Measurements from ENCODE around the gene KLHL18.
"Not testable (repeated sequence)": the region's sequence is repeated elsewhere in the genome, so short reads cannot be mapped to it uniquely, and the experiment has no call there.

Gene KLHL18

DNA sequence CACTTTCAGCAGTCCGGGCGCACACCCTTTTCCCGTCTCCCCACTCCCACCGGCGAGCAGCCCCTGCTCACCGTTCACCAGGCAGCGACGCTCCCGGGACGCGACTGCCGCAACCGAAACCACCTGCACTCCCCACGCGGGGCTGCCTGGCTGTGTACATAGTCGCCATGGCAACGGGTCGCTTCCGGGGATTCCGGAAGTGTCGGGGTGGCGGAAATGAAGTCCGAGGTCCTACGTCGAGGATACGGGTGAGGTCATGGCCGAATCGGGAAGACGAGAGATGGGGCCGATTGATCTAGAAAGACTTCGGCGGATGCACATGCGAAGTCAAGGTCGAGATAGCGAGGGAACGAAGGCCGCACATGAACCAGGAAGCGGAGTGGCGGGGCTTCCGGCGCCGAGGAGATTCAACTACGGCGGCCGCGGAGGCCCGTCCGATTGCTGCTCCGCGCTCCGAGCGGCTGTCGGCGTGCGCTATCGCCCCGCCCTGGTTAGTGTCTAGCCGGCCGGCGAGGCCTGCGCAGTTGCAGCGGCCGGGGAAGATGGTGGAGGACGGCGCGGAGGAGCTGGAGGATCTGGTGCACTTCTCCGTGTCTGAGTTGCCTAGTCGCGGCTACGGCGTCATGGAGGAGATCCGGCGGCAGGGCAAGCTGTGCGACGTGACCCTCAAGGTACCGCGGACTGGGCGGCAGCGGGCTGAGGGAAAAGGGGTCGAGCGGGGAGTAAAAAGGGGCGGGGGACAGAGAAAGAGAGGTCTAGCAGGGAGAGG is at the start of gene KLHL18, which contains the start of gene KIF9:
TSS of gene KLHL18 (plus strand) at position 521 of the 769 bp plus-strand sequence. CDS start at position 543, 22 bp downstream.
TSS of gene KIF9 (minus strand) at position 376 of the 769 bp plus-strand sequence. CDS start 5,425 bp downstream, outside the sequence.
- H3K4me1 Mint-ChIP-seq (ENCODE audit: low read depth): peaks cover 16% of the 10 kb centered on the region
- H3K9me3 Mint-ChIP-seq: no peaks in the 10 kb centered on the region
- H3K27ac Mint-ChIP-seq: peak within 1 kb of the TSS; percentile 100
- H3K27me3 Mint-ChIP-seq (ENCODE audit: low read depth): no peaks in the 10 kb centered on the region
- peak within 1 kb of the TSS; percentile 98 for H3K4me3 Mint-ChIP-seq
- peak; percentile 94 for DNase-seq (ENCODE audit: low spot score)
- peaks cover 6% of the 10 kb centered on the region for H3K36me3 Mint-ChIP-seq (ENCODE audit: low read depth)

DNA sequence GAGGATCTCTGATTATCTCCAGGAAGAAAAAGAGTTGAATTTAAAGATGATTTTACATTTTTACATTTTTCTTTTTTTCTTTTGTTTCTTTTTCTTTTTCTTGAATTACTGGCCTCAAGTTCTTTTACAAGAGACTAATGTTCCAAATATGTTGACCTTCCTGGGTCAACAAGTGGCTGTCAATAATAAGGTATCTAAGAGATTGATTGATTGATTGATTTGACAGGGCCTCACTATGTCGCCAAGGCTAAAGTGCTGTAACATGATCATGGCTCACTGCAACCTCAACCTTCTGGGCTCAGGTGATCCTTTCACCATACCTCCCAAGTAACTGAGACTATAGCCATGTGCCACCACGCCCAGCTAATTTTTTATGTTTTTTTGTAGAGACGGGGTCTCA is 44.7 kb upstream of the KLHL18 start:
- Mint-ChIP-seq H3K4me3 (no peak overlapping the region), H3K27me3 (ENCODE audit: low read depth) (no peaks in the 10 kb centered on the region), H3K27ac (no peak overlapping the region), H3K9me3 (no peaks in the 10 kb centered on the region), H3K4me1 (ENCODE audit: low read depth) (no peaks in the 10 kb centered on the region), H3K36me3 (ENCODE audit: low read depth) (no peaks in the 10 kb centered on the region)
- DNase-seq (ENCODE audit: low spot score): no peak

DNA sequence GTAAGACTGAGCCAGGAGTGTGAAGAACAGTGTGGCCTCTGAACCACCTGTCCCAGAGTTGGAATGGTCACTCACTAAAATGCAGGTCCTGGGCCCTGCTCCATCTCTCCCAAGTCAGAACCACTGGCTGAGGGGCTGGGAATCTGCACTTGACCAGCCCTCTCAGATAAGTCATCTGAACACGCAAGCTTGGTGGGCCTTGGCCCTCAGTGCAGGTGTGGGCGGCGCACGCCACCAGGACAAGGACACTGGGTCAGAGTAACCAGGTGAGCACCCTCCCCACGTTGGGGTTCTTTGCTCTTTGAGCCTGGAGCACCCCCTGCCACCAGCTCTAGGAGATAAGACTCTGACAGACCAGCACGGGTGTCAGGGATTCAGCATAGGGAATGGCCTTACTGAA is 42.8 kb upstream of the KLHL18 start:
- no peaks in the 10 kb centered on the region for H3K27me3 Mint-ChIP-seq (ENCODE audit: low read depth)
- H3K4me3 Mint-ChIP-seq: no peak overlapping the region

DNA sequence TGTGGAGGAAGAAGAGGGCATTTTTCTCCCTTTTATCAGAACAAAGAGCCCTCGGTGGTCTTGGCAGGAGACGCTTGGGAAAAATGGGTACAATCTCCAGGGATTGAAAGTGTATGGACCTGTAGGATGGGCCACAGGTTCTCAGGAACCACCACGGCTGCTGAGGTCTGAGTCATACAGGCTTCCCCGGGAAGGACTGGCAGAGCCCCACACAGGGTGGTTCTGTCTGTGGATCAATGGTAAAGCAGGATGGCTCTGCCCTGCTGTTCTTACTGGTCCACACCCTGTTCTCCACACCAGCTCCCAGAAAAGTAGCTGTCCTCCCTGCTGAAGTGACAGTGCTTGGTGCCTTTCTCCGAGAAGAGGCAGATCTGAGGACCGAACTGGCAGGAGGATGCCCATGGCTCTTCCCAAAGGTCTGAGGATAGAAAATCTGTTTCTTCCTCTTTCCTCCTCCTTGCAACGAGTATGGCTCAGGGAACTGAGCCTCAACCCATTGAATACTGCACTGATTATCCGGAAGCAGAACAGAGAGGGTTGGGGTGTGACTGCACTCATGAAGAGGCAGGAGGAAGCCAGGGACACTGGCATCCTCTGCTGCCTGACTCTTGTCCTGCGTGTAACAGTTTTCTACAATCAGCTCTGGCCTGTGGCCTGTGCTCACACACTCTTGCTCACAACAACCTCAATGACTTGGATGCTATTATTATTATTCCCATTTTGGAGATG is 39.2 kb upstream of the KLHL18 start:
- Mint-ChIP-seq H3K4me1 (ENCODE audit: low read depth) (no peaks in the 10 kb centered on the region), H3K9me3 (no peaks in the 10 kb centered on the region), H3K27me3 (ENCODE audit: low read depth) (no peaks in the 10 kb centered on the region), H3K4me3 (no peak overlapping the region), H3K27ac (no peak overlapping the region), H3K36me3 (ENCODE audit: low read depth) (no peaks in the 10 kb centered on the region)
- no peak for DNase-seq (ENCODE audit: low spot score)

More for the DNA sequence above, 42.8 kb upstream of the KLHL18 start:
- DNase-seq (ENCODE audit: low spot score): no peak
- H3K36me3 Mint-ChIP-seq (ENCODE audit: low read depth): no peaks in the 10 kb centered on the region
- H3K4me1 Mint-ChIP-seq (ENCODE audit: low read depth): no peaks in the 10 kb centered on the region
- H3K27ac Mint-ChIP-seq: no peak overlapping the region
- H3K9me3 Mint-ChIP-seq: no peaks in the 10 kb centered on the region

DNA sequence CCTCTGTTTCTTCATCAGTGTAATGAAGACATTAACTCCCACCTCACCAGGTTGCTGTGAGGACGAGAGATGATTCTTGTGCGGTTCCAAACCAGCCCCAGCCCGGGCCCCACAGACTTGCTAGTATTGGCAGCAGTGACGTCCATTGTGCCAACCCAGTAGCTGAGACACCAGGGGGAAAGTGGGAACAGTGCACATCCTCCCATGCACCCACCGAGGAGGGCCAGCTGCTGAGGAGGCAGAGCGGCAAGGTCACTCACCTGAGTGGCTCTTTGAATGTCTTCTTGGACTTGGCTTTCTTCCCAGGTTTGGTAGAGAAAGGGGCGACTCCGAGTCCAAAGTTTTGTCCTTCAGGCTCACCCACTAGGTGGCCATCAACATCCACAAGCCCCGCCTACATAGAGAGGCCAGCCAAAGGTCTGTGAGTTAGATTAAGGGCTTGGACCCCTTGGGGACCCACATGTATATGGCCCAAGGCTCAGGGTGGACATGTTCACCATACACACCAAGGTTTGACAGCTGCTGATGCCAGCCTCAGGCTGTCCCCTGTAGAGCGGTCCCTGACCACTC is 38.1 kb upstream of the KLHL18 start:
- Mint-ChIP-seq H3K4me3 (no peak overlapping the region), H3K27ac (no peak overlapping the region), H3K27me3 (ENCODE audit: low read depth) (no peaks in the 10 kb centered on the region), H3K9me3 (no peaks in the 10 kb centered on the region), H3K4me1 (ENCODE audit: low read depth) (no peaks in the 10 kb centered on the region), H3K36me3 (ENCODE audit: low read depth) (no peaks in the 10 kb centered on the region)
- DNase-seq (ENCODE audit: low spot score): no peak

DNA sequence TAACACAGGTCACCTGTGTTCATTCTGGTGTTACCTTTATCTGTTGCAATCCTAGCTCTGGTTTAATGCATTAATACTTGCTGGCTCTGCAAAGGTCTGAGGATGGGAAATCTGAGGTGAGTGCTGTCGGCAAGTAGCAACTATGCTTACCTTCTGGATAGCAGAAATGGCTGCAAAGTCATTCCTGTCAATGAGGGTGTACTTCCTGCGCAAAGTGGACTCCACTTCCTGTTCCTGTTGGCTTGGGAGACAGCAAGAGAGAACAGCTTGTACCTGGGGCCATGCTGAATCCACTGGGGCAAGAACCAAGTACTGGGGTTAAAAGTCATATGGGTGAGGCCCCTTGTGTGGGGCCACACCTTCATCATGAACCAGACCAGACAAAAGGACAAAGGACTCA is 37.5 kb upstream of the KLHL18 start:
- Mint-ChIP-seq H3K9me3 (no peaks in the 10 kb centered on the region), H3K36me3 (ENCODE audit: low read depth) (no peaks in the 10 kb centered on the region), H3K27me3 (ENCODE audit: low read depth) (no peaks in the 10 kb centered on the region), H3K4me1 (ENCODE audit: low read depth) (no peaks in the 10 kb centered on the region), H3K27ac (no peak overlapping the region), H3K4me3 (no peak overlapping the region)
- DNase-seq (ENCODE audit: low spot score): no peak

DNA sequence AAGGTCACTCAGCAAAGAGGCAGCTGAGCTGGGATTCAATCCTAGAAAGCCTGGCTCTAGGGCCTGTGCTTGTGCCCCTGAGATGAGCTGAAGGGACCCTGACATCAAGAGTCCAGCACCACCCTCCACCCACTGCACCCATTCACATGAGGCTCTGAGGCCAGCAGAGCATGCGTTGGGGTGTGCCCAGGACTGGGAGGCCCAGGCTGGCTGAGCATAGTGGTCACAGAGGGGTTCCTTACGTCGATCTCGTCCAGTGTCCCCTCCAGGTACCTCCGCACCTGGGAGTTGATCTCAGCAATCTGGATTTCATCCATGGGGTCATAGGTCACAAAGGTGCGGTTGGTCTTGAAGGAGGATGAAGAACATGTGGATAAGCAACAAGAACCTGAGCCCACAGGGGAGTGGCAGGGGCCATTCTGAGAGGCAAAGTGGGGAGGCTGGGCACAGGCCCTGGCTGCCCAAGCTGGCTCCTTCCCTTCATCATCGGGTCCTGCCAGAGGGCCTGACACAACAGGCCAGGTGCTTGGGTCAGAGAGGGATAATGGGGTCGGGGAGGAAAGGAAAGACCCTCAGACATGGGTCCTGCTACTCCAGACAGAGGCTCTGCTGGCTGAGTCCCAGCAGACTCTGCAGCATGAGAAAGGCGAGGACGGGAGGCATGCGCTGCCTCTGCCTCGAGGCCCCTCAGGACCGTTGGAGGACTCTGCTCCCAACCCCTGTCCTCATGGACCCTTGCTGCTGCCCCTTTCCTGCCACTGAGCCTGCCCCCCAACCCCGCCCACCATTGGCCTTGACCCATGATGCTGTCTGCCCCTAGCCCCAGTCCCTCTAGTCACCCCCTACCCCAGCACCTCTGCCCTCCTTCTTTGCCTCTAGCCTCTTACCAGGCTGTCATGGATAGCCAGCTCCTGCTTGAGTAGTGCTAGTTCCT is 35.3 kb upstream of the KLHL18 start:
- H3K9me3 Mint-ChIP-seq: no peaks in the 10 kb centered on the region
- H3K36me3 Mint-ChIP-seq (ENCODE audit: low read depth): no peaks in the 10 kb centered on the region
- H3K4me1 Mint-ChIP-seq (ENCODE audit: low read depth): no peaks in the 10 kb centered on the region
- no peak for DNase-seq (ENCODE audit: low spot score)
- H3K27ac Mint-ChIP-seq: no peak overlapping the region
- H3K4me3 Mint-ChIP-seq: no peak overlapping the region
- no peaks in the 10 kb centered on the region for H3K27me3 Mint-ChIP-seq (ENCODE audit: low read depth)

DNA sequence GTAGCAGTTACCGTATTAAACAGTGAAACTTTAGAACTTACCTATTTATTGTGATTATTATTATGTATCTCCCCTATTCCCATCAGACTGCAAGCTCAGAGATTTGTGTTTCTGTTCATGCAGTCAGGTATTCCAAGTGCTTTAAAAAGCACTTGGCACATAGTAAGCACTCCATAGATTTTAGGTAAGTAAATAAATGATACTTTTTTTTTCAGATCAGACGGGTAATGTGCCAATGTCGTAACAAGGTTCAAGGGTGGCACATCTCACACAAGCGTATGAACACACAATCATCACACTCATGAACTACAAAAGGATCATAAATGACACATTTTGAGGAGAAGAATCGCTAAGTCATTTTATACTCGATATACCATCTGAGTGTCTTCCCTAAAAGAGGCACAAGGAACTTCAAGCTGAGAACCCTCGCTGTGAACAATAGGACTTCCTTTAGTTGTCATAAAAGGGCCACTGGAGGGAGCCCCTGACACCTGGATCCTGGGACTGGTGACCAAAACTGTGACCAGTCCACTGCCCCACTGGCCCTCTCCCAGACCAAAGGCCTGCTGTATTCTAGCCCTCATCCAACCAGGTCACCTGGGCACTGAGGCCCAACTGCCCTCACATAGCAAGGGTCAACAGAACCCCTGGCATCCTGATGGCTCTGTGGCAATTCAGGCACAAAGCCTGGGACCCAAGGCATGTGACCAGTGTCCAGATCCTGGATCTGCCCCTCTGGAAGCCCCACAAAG is 32.3 kb upstream of the KLHL18 start:
- Mint-ChIP-seq H3K4me3 (no peak overlapping the region), H3K4me1 (ENCODE audit: low read depth) (no peaks in the 10 kb centered on the region), H3K27ac (no peak overlapping the region), H3K27me3 (ENCODE audit: low read depth) (no peaks in the 10 kb centered on the region), H3K9me3 (no peaks in the 10 kb centered on the region), H3K36me3 (ENCODE audit: low read depth) (no peaks in the 10 kb centered on the region)
- DNase-seq (ENCODE audit: low spot score): no peak

DNA sequence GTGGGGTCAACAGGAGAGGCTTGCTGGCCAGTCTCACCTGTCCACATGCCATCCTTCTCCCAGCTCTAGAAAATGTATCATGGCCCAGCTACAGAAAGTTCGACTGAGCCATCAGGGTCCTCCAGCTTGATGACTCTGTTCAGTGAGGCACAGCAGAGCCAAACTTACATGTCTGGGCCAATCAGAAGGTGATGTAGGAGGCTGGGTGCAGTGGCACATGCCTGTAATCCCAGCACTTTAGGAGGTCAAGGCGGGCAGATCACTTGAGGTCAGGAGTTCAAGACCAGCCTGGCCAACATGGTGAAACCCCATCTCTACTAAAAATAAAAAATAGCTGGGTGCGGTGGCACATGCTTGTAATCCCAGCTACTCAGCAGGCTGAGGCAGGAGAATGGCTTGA is 31.7 kb upstream of the KLHL18 start:
- H3K4me3 Mint-ChIP-seq; H3K27ac Mint-ChIP-seq; H3K36me3 Mint-ChIP-seq (ENCODE audit: low read depth); H3K4me1 Mint-ChIP-seq (ENCODE audit: low read depth); H3K27me3 Mint-ChIP-seq (ENCODE audit: low read depth); DNase-seq (ENCODE audit: low spot score); H3K9me3 Mint-ChIP-seq: not testable (repeated sequence)

DNA sequence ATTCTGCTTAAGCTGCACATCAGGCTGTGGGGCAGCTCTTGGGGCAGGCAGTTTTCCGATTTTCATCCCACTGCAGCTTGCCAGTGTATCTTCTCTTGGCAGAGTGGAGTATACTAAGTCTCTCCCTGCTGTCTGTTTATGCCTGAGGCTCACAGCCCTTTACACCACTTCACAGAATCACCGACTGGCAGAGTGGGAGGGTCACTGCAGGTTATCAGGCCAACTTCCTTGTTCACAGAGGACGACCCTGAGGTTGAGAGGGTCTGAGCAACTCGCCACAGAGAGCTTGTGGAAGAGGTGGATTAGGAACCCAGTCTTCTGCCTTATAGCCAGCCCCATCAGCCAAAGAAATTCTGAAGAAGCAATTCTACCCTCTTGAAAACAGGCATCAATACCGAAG is 31.1 kb upstream of the KLHL18 start:
- no peaks in the 10 kb centered on the region for H3K27me3 Mint-ChIP-seq (ENCODE audit: low read depth)
- no peaks in the 10 kb centered on the region for H3K4me1 Mint-ChIP-seq (ENCODE audit: low read depth)
- no peak overlapping the region for H3K27ac Mint-ChIP-seq
- no peaks in the 10 kb centered on the region for H3K36me3 Mint-ChIP-seq (ENCODE audit: low read depth)
- no peak for DNase-seq (ENCODE audit: low spot score)
- H3K9me3 Mint-ChIP-seq: no peaks in the 10 kb centered on the region
- no peak overlapping the region for H3K4me3 Mint-ChIP-seq

DNA sequence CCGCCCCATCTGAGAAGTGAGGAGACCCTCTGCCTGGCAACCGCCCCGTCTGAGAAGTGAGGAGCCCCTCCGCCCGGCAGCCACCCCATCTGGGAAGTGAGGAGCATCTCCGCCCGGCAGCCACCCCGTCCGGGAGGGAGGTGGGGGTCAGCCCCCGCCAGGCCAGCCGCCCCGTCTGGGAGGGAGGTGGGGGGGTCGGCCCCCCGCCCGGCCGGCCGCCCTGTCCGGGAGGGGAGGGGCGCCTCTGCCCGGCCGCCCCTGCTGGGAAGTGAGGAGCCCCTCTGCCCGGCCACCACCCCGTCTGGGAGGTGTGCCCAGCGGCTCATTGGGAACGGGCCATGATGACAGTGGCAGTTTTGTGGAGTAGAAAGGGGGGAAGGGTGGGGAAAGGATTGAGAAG is 26.4 kb upstream of the KLHL18 start:
- not testable (repeated sequence) for H3K4me3 Mint-ChIP-seq; H3K36me3 Mint-ChIP-seq (ENCODE audit: low read depth); H3K9me3 Mint-ChIP-seq; H3K27me3 Mint-ChIP-seq (ENCODE audit: low read depth); H3K27ac Mint-ChIP-seq; DNase-seq (ENCODE audit: low spot score); H3K4me1 Mint-ChIP-seq (ENCODE audit: low read depth)

DNA sequence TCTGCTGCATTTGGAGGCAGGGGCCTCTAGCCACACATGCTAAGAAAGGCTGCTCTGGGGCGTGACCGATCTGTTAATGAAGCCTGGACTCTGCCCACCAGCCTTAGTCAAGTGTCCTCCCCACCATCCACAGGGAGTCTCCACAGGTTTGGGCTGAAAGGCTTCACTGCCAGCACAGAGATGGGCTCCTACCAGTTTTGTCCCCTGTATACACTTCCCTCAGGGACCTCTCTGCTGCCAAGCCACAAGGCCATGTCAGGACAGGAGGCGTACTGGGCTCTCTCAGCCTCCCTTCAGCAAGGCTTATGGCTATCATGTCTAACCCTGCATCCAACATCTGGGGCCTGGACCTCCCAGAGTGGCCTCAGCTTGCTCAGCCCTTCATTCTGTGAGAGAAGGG is 23.6 kb upstream of the KLHL18 start:
- no peak for DNase-seq (ENCODE audit: low spot score)
- Mint-ChIP-seq H3K9me3 (no peaks in the 10 kb centered on the region), H3K4me3 (no peak overlapping the region), H3K27ac (no peak overlapping the region), H3K27me3 (ENCODE audit: low read depth) (no peaks in the 10 kb centered on the region), H3K4me1 (ENCODE audit: low read depth) (no peaks in the 10 kb centered on the region), H3K36me3 (ENCODE audit: low read depth) (no peaks in the 10 kb centered on the region)

DNA sequence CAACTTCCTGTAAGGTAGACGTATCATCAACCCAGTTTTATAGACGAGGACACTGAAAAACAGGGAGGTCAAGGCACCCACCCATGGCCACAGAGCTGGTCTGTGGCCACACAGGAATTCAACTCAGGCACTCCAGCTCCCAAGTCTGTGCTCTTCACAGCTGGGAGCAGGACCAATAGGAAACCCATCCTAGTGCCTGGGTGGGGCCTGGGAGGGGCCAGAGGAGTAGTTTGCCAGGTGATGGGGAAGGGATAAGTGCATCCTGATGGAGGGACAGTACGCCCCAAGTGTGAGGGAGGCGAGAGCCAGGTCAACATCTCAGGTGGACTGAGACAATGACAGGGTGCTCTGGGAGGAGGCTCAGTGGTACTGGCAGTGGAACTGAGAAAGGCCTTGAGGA is 22.1 kb upstream of the KLHL18 start:
- Mint-ChIP-seq H3K27me3 (ENCODE audit: low read depth) (no peaks in the 10 kb centered on the region), H3K4me3 (no peak overlapping the region), H3K27ac (no peak overlapping the region), H3K36me3 (ENCODE audit: low read depth) (no peaks in the 10 kb centered on the region), H3K9me3 (no peaks in the 10 kb centered on the region), H3K4me1 (ENCODE audit: low read depth) (no peaks in the 10 kb centered on the region)
- no peak for DNase-seq (ENCODE audit: low spot score)

Measured in T-helper 2 cell treated with Interferon-gamma antibody and Interleukin-4, amounts not matched to agents 5 μg/mL and 100 μg/mL, for 36 hours (primary cell).